Stimulated activated CD4-positive, alpha-beta T cell treated with anti-CD3 and anti-CD28 coated beads, Interleukin-12 subunit alpha, Interleukin-12 subunit beta, amount 100 ng/mL, for 24 hours (primary cell): ENCODE data around the gene CRYAA.
"Not testable (repeated sequence)": the region's sequence is repeated elsewhere in the genome, so short reads cannot be mapped to it uniquely, and the experiment has no call there.

Experiments
- DNase-seq, 2 experiments: peaks; one replicate each; pipeline ENCODE4 v3.0.0-alpha.2; 2020; ENCODE audit warnings: low read depth in 2 of 2

The CRYAA gene

GRCh38 chr21:43177043-43177906, 8.5 kb downstream of the CRYAA start:
- not testable (repeated sequence) for DNase-seq

DNA sequence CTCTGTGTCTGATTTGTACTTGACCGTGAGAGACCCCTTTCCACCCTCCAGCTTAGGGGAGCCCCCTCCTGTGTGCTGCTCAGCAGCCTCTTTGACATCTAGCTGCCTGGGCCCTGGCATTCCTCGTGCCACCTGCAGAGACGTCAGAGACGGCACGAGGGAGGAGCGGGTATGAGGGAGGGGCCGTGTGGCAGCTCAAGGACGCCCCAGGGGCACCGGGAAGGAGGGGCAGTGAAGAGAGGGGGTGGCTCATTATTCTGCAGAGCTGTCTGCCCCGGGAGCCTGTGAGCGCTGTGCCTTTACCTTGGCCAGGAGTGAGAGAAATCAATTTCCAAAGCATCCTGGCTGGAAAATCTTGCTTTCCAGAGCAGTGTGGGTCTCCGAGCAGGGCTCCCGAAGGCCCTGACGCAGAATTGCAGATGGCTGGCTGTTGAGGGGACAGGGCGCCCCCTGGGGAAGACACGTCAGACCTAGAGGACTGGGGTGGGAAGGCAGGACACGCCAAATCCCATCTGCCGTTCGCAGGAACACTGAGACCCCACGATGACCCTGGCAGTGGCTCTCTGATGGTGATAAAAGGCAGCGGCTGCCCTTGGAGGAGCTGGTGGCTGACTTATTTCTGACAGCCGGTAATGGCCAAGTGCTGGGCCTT, 9.5 kb downstream of the CRYAA start:
- not testable (repeated sequence) for DNase-seq

DNA sequence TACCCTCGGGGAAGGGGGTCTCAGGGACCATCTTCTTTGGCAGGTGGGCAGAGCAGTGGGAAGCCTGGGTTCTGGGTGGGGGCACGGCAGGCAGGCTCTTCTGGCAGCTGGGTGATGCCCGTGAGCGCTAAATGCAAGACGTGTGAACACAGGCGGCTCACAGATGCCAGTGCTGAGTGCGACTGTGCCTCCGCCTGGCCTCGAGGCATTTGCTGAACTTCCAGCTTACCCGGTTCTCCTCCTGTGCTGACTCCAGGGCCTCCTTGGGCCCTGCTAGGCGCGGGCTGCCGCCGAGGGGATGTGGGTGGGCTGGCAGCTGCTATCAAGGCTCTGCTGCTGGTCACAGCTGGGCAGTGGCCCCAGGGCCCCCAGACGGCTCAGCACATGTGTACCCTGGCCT, 12.2 kb downstream of the CRYAA start:
- not testable (repeated sequence) for DNase-seq

DNA sequence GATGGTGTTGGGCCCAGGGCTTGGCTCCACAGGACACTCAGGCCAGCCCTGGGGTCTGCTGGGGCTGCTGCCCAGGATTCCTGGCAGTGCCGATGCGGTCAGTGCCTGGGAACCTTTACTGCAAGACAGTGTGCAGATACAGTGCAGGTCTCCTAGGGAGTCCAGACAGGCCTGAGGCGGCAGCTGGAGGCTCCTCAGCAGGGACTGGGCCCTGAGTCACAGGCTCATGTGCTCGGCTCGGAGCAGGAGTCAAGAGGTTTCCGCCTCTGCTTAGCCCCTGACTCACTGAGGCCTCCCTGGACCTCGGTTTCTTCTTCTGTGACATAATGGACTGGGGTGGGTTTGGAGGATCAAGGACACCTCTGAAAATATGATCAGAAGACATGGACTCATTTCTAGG, 18.5 kb downstream of the CRYAA start:
- DNase-seq, result not testable (repeated sequence)

GRCh38 chr21:43187715-43188114, 18.9 kb downstream of the CRYAA start:
- DNase-seq, result no peak

GRCh38 chr21:43188181-43188580, 19.4 kb downstream of the CRYAA start:
- no peak for DNase-seq

DNA sequence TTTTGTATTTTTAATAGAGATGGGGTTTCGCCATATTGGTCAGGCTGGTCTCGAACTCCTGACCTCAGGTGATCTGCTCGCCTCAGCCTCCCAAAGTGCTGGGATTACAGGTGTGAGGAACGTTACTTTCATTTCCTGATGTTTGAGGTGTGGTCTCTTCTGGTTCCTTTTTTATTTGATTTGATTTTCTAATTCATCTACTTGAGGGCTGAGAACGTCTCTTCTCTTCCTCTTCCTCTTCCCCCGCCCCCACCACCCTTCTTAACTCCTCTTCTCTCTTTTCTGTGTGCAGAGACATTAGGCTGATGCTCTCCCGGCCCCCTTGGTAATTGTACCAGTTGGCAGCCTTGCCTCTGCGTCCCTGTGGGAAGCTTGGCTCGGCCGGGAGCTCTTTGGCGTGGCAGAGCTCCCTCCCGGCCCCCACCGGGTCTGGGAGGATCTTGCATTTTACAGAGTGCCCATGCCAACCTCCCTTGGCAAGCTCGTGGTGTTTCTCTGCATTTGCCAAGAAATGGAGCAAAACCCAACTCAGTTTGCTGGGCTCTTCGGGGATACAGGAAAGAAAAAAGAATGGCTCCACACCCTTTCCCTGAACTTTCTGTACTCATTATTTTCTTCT, 19.9 kb downstream of the CRYAA start:
- DNase-seq, result no peak

GRCh38 chr21:43189936-43190335, 21.1 kb downstream of the CRYAA start:
- DNase-seq, result no peak

- no peak for DNase-seq
These were observed 21.7 kb downstream of the CRYAA start for GRCh38 chr21:43190544-43190943.

- DNase-seq, result no peak
These were observed 22.1 kb downstream of the CRYAA start for GRCh38 chr21:43190951-43191350.

DNA sequence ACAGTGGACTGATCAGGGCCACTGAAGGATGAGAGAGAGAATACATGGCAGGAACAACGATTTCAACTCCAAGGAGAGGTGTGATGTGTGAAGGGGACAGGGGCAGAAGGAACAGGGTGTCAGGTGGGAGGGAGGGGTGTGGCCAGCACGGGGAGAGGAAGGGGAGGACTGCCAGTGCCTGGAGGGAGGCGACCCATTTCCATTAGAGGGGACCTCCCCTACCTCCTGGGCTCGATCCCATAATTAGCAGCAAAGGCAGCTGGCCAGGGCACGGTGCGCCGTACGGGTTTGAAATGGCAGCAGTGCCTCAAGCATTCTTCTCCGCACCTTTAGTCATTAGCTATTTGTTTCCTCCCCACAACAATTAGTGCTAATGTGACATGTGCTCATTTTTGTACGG, 22.7 kb downstream of the CRYAA start:
- DNase-seq, result no peak

DNA sequence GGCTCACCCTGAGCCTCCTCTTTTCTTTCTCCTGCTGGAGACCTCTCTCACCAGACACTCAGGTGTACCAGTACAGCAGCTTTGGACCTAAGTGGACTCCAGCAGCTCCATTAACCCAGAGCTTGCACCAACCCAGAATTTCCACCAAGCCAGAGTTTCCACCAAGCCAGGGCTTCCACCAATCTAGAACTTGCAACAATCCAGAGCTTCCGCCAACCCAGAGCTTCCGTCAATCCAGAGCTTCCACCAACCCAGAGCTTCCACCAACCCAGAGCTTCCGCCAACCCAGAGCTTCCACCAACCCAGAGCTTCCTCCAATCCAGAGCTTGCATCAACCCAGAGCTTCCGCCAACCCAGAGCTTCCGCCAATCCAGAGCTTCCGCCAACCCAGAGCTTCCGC, 23.2 kb downstream of the CRYAA start:
- DNase-seq, result no peak

- no peak for DNase-seq
These were observed 23.8 kb downstream of the CRYAA start for GRCh38 chr21:43192501-43193081.

- no peak for DNase-seq
These were observed 24.4 kb downstream of the CRYAA start for GRCh38 chr21:43193088-43193650.

DNA sequence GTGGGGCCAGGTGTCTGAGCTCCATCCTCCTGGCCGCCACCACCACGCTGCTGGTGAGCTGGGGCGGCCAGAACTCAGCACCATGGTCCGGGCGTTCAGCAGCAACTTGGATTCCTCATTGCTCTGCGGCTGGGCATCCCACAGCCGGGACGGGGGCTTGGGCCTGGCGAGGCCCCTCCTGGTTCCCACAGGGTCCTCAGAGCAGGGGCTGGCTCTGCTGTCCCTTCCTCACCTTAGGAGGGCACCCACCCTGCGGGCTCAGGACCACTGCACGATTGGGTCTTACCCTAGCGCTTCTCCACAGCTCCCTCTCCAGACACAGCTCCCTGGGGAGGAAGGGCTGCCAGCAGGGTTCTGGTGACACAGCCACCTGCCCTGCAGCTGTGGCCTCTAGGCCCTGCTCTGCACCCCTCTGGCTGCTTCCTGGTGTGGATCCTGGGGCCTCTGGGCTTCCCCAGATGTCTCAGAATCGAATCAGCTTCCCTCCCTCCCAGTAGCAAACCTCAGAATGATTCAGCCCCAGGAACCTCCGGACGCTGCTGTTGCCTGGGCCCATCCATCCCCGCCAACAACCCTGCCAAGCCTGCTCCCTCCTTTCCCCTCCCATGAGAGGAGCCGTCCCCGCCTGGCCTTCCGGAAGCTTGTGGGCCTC, 25.0 kb downstream of the CRYAA start:
- DNase-seq, result no peak

DNA sequence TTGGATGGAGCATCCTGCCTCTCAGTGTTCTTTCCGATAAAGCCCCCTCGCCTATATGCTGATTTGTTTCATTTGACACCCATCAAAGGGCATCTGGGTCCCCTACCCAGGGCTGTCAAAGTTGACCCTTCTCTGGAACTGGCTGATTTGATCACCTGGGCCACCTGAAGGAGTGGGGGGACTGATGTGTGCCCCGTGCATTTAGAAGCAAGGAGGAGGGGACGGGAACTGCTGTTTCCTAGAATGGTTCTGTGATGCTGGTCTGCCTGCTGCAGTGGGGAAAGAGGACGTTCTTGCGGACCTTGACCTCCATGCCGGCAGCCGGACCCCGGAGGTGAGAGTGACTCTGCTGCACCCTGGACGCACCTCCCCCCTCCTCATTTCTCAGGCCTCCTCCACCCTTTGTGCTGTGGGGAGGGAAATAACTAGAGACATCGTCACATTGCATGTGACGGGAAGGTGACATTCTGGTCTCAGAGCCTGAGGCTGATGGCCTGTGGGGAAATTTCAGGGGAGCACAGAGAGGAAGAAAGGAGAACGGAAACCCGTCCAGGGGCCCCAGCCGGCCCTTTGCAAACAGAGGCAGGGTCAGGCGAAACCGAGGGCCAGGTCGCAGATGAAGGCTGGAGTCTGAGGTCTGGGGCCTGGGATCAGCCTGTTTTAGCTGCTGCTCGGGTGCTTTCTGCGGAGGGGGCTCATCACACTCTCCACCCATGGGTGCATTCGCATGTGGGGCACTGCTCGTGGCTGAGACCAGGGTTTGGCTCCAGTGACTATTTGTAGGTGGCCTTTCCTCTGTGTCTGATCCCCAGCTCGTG, 25.7 kb downstream of the CRYAA start:
- DNase-seq, result no peak

GRCh38 chr21:43195121-43196021, 26.6 kb downstream of the CRYAA start:
- no peak for DNase-seq

GRCh38 chr21:43196826-43197225, 28.0 kb downstream of the CRYAA start:
- no peak for DNase-seq

DNA sequence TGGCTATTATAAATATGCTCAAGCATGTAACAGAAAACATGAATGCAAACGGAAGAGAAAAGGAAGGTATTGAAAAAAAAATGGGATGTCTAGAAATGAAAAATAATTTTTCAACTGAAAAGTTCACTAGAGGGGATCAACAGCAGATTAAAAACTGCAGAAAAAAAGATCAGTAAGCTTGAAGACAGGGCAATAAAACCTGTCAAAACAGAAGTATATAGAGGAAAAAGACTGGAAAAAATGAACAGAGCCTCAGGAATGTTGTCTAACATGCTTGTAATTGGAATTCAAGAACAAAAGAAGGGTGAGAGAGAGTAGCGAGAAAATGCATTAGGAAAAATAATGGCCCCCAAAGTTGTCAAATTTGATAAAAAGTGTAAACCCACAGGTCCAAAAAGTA, 29.6 kb downstream of the CRYAA start:
- no peak for DNase-seq

DNA sequence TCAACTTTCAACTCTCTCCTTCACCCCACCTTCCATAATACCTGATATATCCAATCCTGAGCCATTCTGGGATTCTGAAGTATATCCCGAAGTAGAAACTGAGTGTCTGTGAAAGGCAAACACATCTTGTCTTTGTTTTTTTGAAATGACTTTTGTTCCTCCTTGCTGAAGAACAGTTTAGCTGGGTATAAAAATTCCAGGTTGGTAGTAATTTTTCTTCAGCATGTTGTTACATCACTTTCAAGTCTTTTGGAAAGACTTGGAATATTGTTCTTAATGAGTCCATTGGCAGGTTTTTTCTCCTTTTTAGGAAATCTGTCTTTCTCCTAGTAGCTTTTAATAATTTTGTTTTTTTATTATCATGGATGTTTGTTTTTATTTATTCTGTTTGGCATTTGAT, 32.7 kb downstream of the CRYAA start:
- no peak for DNase-seq
